GM13976 (cell line): ENCODE results near the gene CISD1.
"Not testable (repeated sequence)": the region's sequence is repeated elsewhere in the genome, so short reads cannot be mapped to it uniquely, and the experiment has no call there.

Experiments used
- DNase-seq: peaks from one replicate; pipeline ENCODE4 v3.0.0; 2012; ENCODE audit warnings: low spot score
- in situ Hi-C: fragments of 300-500 bp; cut with MboI; formaldehyde crosslinking; loops from one replicate; pipeline ENCODE4 v1.12.0; 2022; ENCODE audit warnings: low sequenced_read_pairs, mixed read lengths, inconsistent platforms; ENCODE audit not compliant: unreplicated experiment
- TF ChIP-seq, protein P1 (sequence below): IDR thresholded peaks from 2 replicates; pipeline ENCODE4 v1.5.1; 2012; ENCODE audit warnings: borderline replicate concordance, mild to moderate bottlenecking; ENCODE audit not compliant: insufficient read depth; ENCODE audit errors: extremely low read depth, missing control alignments, control extremely low read depth

Gene CISD1

GRCh38 chr10:58268946-58269781 is at the start of gene CISD1:
Gene CISD1 (plus strand): TSS chr10:58269162. CDS start chr10:58269274, 112 bp downstream.
- TF ChIP-seq, protein P1, sequence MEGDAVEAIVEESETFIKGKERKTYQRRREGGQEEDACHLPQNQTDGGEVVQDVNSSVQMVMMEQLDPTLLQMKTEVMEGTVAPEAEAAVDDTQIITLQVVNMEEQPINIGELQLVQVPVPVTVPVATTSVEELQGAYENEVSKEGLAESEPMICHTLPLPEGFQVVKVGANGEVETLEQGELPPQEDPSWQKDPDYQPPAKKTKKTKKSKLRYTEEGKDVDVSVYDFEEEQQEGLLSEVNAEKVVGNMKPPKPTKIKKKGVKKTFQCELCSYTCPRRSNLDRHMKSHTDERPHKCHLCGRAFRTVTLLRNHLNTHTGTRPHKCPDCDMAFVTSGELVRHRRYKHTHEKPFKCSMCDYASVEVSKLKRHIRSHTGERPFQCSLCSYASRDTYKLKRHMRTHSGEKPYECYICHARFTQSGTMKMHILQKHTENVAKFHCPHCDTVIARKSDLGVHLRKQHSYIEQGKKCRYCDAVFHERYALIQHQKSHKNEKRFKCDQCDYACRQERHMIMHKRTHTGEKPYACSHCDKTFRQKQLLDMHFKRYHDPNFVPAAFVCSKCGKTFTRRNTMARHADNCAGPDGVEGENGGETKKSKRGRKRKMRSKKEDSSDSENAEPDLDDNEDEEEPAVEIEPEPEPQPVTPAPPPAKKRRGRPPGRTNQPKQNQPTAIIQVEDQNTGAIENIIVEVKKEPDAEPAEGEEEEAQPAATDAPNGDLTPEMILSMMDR = no peak
- in situ Hi-C loops = no loop called here
- DNase-seq = peak; percentile 96

GRCh38 chr10:58219875-58220274 is 49.1 kb upstream of the CISD1 start:
- DNase-seq = no peak
- TF ChIP-seq, protein P1 = no peak
- in situ Hi-C loops = no loop called here

GRCh38 chr10:58220769-58221451 is 48.1 kb upstream of the CISD1 start:
- in situ Hi-C loops = no loop called here
- TF ChIP-seq, protein P1 = no peak
- no peak for DNase-seq

DNA sequence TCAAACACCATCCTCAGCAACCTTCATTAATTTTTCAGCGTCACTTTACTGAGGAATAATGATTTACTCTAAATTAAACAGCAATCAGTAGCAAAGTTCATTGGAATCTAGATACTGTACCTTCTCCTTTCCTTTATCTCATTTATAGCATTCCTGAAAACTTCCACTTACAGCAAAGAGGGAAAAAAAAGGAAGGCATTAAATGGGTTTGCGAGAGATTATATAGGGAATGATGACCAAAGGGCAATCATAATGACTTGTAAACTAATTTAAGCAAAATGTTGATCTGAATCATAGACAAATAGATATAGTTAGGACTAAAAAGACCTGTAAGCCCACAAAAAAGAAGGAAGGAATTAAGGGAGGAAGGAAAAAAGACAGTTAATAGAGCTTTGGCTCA is 43.3 kb upstream of the CISD1 start:
- no peak for DNase-seq
- in situ Hi-C loops = no loop called here
- TF ChIP-seq, protein P1 = no peak

- in situ Hi-C loops, DNase-seq: not testable (repeated sequence)
Observed at GRCh38 chr10:58229856-58230255, 39.1 kb upstream of the CISD1 start.

DNA sequence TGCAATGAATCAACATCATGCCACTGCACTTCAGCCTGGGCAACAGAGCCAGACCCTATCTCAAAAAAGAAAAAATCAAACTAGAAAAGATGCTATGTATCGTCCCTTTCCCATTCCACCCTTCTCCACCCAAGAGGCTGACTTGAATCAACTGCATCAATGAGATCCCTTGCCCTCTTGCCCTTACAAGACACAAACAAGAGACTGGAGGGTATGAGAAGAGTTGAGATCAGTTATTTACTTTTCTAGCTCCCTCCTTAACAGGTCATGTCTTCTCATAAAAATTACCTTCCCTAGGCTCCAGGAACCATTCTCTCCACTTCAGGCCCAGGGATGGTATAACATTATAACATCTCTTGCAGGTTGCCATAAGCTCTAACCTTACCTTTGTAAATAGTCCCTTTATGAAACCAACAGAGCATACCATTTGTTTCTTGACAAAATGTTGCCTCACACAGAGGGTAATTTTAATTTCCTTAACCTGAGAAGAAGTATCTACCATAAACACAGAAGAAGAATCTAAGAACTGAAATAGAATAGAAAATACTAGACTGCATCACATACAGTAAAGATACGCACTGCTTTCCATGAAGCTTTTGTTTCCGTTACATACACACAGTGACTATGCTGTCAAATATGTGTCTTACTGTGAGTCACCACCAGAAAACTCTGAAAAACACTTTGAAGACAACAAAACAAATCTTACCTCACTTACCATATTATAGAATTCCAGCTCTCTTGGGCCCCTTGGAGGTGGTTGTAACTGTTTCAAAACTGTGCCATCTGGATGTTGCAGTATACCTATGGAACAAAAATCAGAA is 31.7 kb upstream of the CISD1 start:
- in situ Hi-C loops = no loop called here
- TF ChIP-seq, protein P1 = no peak
- no peak for DNase-seq

DNA sequence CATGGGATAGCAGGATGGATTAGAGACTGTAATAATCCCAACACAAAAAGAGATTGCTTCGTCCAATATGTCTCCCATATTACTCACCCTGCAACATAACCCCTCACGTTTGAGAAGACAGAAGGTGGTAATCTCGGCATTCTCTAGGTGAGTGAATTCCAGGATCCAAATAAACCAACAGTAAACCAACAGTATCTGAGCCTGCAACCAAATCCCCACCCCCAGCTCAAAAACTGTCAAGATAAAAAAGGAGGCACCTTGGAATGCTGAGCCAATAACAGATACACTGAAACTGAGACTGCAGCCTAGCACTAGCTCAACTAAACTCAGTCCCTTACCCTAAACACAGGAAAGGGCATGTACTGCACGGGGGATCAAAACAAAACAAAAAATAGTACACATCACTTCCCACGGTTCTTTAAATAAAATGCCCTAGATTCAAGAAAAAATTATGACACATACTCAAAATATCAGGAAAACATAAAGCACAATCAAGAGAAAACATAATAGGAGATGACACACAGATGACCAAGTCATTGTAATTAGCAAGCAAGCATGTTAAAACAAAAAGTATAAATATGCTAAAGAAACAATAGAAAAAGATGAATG is 29.3 kb upstream of the CISD1 start:
- TF ChIP-seq, protein P1 = no peak
- in situ Hi-C loops = no loop called here
- DNase-seq = no peak
